GM12801 (cell line): Measurements from ENCODE around the gene TAF8.

Experiments used
- CTCF ChIP-seq: IDR thresholded peaks from one replicate; pipeline ENCODE4 v1.5.1; 2011; ENCODE audit warnings: control low read depth; ENCODE audit not compliant: insufficient read length; ENCODE audit errors: extremely low read depth

Gene TAF8

GRCh38 chr6:42131531-42131930 is 81.2 kb downstream of the TAF8 start:
- no peak for TF ChIP-seq CTCF

- no peak for TF ChIP-seq CTCF
Observed at GRCh38 chr6:42133926-42134325, 83.6 kb downstream of the TAF8 start.

GRCh38 chr6:42135161-42135560 is 84.8 kb downstream of the TAF8 start:
- no peak for TF ChIP-seq CTCF

GRCh38 chr6:42135722-42136121 is 85.4 kb downstream of the TAF8 start:
- TF ChIP-seq CTCF, result no peak

- no peak for TF ChIP-seq CTCF
Observed at GRCh38 chr6:42136508-42137193, 86.3 kb downstream of the TAF8 start.
